Testis (tissue), 3 donors: ENCODE data around the gene MYBPH. TPM values are rescaled to one million over a fixed set of nuclear protein-coding genes. Genes with fewer than 3 reads are reported as not detected.

Source experiments
- DNase-seq: peaks from one replicate; pipeline ENCODE4 v3.0.0-alpha.2; 2019
- H3K27ac ChIP-seq, 2 donors: fragments of 200-600 bp; sonication (generic); one replicate each; pipeline ENCODE4 v1.5.1; 2019
- H3K27me3 ChIP-seq: fragments of 200-600 bp; sonication (generic); one replicate; pipeline ENCODE4 v1.5.1; 2019
- H3K36me3 ChIP-seq: fragments of 200-600 bp; sonication (generic); one replicate; pipeline ENCODE4 v1.5.1; 2017; ENCODE audit warnings: low read depth; ENCODE audit errors: missing control alignments
- H3K4me1 ChIP-seq: fragments of 200-600 bp; sonication (generic); one replicate; pipeline ENCODE4 v1.5.1; 2019
- H3K4me3 ChIP-seq, 2 donors: fragments of 200-600 bp; sonication (generic); one replicate each; pipeline ENCODE4 v1.5.1; 2017 to 2019
- H3K9me3 ChIP-seq: fragments of 200-600 bp; sonication (generic); one replicate; pipeline ENCODE4 v1.5.1; 2017
- CTCF ChIP-seq, 3 experiments: fragments of 450-650 bp in 2 of 3; fragments of 200-600 bp in 1 of 3; sonication (generic) in 1 of 3; IDR thresholded peaks; one replicate each; pipeline ENCODE4 v1.5.1; 2016 to 2019; ENCODE audit warnings: antibody characterized with exemption in 3 of 3, mild to moderate bottlenecking in 2 of 3, moderate library complexity in 1 of 3
- POLR2A ChIP-seq: fragments of 450-650 bp; IDR thresholded peaks from one replicate; pipeline ENCODE4 v1.6.1; 2017; ENCODE audit warnings: antibody characterized with exemption, mild to moderate bottlenecking, moderate library complexity
- WGBS, 2 donors: methylation state at CpG; one replicate each; pipeline ENCODE4 v1.1.5; 2018; 5-methylcytosine and 5-hydroxymethylcytosine counted together
- intact Hi-C: fragments of 100-400 bp; cut with DNase I; formaldehyde crosslinking; loops from one replicate; pipeline ENCODE4 v1.15.1; 2023; ENCODE audit warnings: low total_unique reads
- polyA plus RNA-seq: library from polyadenylated mRNA; stranded (reverse); fragments of 350-450 nt; fragmentation: Illumina TruSeq; extraction: RNeasy Lipid Tissue Mini Kit (QIAGEN cat#74804); gene quantifications from one replicate; pipeline ENCODE4 v1.2.3, GENCODE V29; 2014; ENCODE audit warnings: low read depth, low replicate concordance; ENCODE audit not compliant: insufficient read depth
- total RNA-seq, 2 donors: library from RNA; depleted of rRNA; stranded (reverse); fragments of >200 nt; gene quantifications; one replicate each; pipeline ENCODE4 v1.2.3, GENCODE V29; 2016

Gene MYBPH
- total and polyA plus RNA-seq, 3 donors from 2014 or later: 0.16 to 2.9 (median 0.25) TPM

- no peaks in the 10 kb centered on the region for H3K9me3 ChIP-seq
- no peaks in the 10 kb centered on the region for H3K36me3 ChIP-seq
- no peak overlapping the region for H3K4me3 ChIP-seq
- H3K27me3 ChIP-seq: no peaks in the 10 kb centered on the region
- 86 to 94% methylated on average over 7 of the region's 7 CpGs for WGBS, 2 donors
- no peak for DNase-seq
- H3K4me1 ChIP-seq: peaks cover 23% of the 10 kb centered on the region
- TF ChIP-seq POLR2A: no peak
- no peak for TF ChIP-seq CTCF (IDR thresholded peaks at IDR 0.05)
- intact Hi-C loops: no loop called here
- no peak overlapping the region for H3K27ac ChIP-seq
These were observed 6.8 kb upstream of the MYBPH start for GRCh38 chr1:203182387-203182953.

- H3K36me3 ChIP-seq: no peaks in the 10 kb centered on the region
- TF ChIP-seq POLR2A (no peak), CTCF (IDR thresholded peaks at IDR 0.05) (no peak)
- H3K27me3 ChIP-seq: no peaks in the 10 kb centered on the region
- intact Hi-C loops: no loop called here
- H3K9me3 ChIP-seq: no peaks in the 10 kb centered on the region
- no peak overlapping the region for H3K27ac ChIP-seq
- H3K4me1 ChIP-seq: peaks cover 18% of the 10 kb centered on the region
- 57 to 71% methylated on average over 5 to 10 of the region's 10 CpGs for WGBS, 2 donors
- no peak overlapping the region for H3K4me3 ChIP-seq
- peak; percentile 54 for DNase-seq
These were observed 6.2 kb upstream of the MYBPH start for GRCh38 chr1:203181586-203182386.

GRCh38 chr1:203180611-203181330 lies 5.1 kb upstream of the MYBPH start:
- WGBS, 2 donors: 73 to 86% methylated on average over 10 to 11 of the region's 11 CpGs
- intact Hi-C loops: no loop called here
- TF ChIP-seq POLR2A (no peak), CTCF (IDR thresholded peaks at IDR 0.05) (no peak)

GRCh38 chr1:203179667-203180005 lies 4.0 kb upstream of the MYBPH start:
- H3K27ac ChIP-seq: no peak overlapping the region
- no peaks in the 10 kb centered on the region for H3K9me3 ChIP-seq
- H3K4me3 ChIP-seq: no peak overlapping the region
- DNase-seq: no peak
- H3K4me1 ChIP-seq: peaks cover 26% of the 10 kb centered on the region
- H3K27me3 ChIP-seq: no peaks in the 10 kb centered on the region
- no peaks in the 10 kb centered on the region for H3K36me3 ChIP-seq
- TF ChIP-seq CTCF (IDR thresholded peaks at IDR 0.05) (no peak), POLR2A (no peak)
- intact Hi-C loops: no loop called here
- WGBS, 2 donors: 74 to 91% methylated on average over 10 of the region's 10 CpGs

More at GRCh38 chr1:203180611-203181330, 5.1 kb upstream of the MYBPH start:
- Histone ChIP-seq H3K27me3 (no peaks in the 10 kb centered on the region), H3K4me1 (peaks cover 20% of the 10 kb centered on the region), H3K36me3 (no peaks in the 10 kb centered on the region), H3K9me3 (no peaks in the 10 kb centered on the region), H3K27ac (no peak overlapping the region), H3K4me3 (no peak overlapping the region)
- DNase-seq: no peak
